ENCODE measurements around the gene DLGAP1.

The DLGAP1 gene

DNA sequence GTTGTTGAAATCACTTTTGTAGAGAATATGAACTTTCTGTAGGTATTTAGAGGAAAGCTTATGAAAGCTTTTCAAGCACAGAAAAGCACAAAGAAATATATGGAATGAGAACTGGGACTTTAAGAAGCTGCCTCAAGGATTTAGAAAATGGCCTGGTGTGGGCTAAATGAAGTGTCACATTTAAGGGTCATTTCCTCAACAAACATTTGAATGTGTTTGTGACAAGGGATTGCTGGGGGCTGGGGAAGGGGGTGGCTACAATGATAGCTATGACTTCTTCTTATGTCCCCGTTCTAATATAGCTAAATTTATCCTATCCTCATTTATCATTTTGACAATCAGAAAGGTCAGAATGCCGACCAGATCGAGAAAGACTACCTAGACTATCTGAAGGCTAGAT is 69.2 kb downstream of the DLGAP1 start:
- H3K9me3 ChIP-seq (replicated peaks; ENCODE audit: low read length) = no peaks in the 10 kb centered on the region
- no peak overlapping the region for H3K4me3 ChIP-seq (ENCODE audit: low read length)
- H3K4me1 ChIP-seq (ENCODE audit: control insufficient read depth, insufficient read depth, low read length) = no peaks in the 10 kb centered on the region
- no peak overlapping the region for H3K4me2 ChIP-seq (ENCODE audit: low read length)
- H3K36me3 ChIP-seq (ENCODE audit: insufficient read depth, low read length) = no peaks in the 10 kb centered on the region
- no peak overlapping the region for H3K9ac ChIP-seq (ENCODE audit: low read depth, low read length)
- no peaks in the 10 kb centered on the region for H3K27me3 ChIP-seq (ENCODE audit: control insufficient read depth, insufficient read depth, low read length)

DNA sequence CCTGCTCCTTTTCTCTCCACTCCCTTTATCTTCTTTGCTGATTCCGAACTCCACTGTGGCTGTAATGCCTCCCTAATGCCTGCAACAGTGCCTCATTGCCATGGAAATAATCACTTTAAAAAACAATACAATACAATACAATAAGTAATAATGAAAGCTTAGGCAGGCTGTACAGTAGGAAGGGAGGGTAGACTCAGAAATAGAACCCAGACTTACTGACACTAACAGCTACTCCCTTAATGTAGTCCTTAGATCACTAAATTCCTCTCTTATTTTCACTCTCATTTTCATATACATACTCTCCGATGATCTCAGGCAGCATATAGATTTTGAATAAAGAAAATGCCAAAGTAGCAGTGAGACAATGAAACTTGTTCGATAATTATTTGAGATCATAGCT is 70.2 kb downstream of the DLGAP1 start:
- no peak overlapping the region for H3K9ac ChIP-seq (ENCODE audit: low read depth, low read length)
- H3K4me1 ChIP-seq (ENCODE audit: control insufficient read depth, insufficient read depth, low read length) = no peaks in the 10 kb centered on the region
- no peaks in the 10 kb centered on the region for H3K27me3 ChIP-seq (ENCODE audit: control insufficient read depth, insufficient read depth, low read length)
- H3K36me3 ChIP-seq (ENCODE audit: insufficient read depth, low read length) = no peaks in the 10 kb centered on the region
- no peaks in the 10 kb centered on the region for H3K9me3 ChIP-seq (replicated peaks; ENCODE audit: low read length)
- H3K4me2 ChIP-seq (ENCODE audit: low read length) = no peak overlapping the region
- no peak overlapping the region for H3K4me3 ChIP-seq (ENCODE audit: low read length)

- H3K4me1 ChIP-seq (ENCODE audit: control insufficient read depth, insufficient read depth, low read length) = no peaks in the 10 kb centered on the region
- no peak overlapping the region for H3K4me3 ChIP-seq (ENCODE audit: low read length)
- H3K27me3 ChIP-seq (ENCODE audit: control insufficient read depth, insufficient read depth, low read length) = no peaks in the 10 kb centered on the region
- no peaks in the 10 kb centered on the region for H3K36me3 ChIP-seq (ENCODE audit: insufficient read depth, low read length)
- H3K9ac ChIP-seq (ENCODE audit: low read depth, low read length) = no peak overlapping the region
- H3K4me2 ChIP-seq (ENCODE audit: low read length) = no peak overlapping the region
- peaks cover 5% of the 10 kb centered on the region for H3K9me3 ChIP-seq (replicated peaks; ENCODE audit: low read length)
These were observed 80.5 kb downstream of the DLGAP1 start for GRCh38 chr18:4374564-4374963.

- Histone ChIP-seq H3K4me2 (ENCODE audit: low read length) (no peak overlapping the region), H3K4me1 (ENCODE audit: control insufficient read depth, insufficient read depth, low read length) (no peaks in the 10 kb centered on the region), H3K4me3 (ENCODE audit: low read length) (no peak overlapping the region), H3K36me3 (ENCODE audit: insufficient read depth, low read length) (no peaks in the 10 kb centered on the region), H3K9ac (ENCODE audit: low read depth, low read length) (no peak overlapping the region), H3K9me3 (replicated peaks; ENCODE audit: low read length) (no peaks in the 10 kb centered on the region), H3K27me3 (ENCODE audit: control insufficient read depth, insufficient read depth, low read length) (no peaks in the 10 kb centered on the region)
These were observed 85.4 kb downstream of the DLGAP1 start for GRCh38 chr18:4369705-4370104.

GRCh38 chr18:4360221-4360715 is 94.8 kb downstream of the DLGAP1 start:
- no peaks in the 10 kb centered on the region for H3K9me3 ChIP-seq (replicated peaks; ENCODE audit: low read length)
- no peak overlapping the region for H3K4me3 ChIP-seq (ENCODE audit: low read length)
- no peaks in the 10 kb centered on the region for H3K4me1 ChIP-seq (ENCODE audit: control insufficient read depth, insufficient read depth, low read length)
- H3K4me2 ChIP-seq (ENCODE audit: low read length) = no peak overlapping the region
- H3K36me3 ChIP-seq (ENCODE audit: insufficient read depth, low read length) = no peaks in the 10 kb centered on the region
- H3K9ac ChIP-seq (ENCODE audit: low read depth, low read length) = no peak overlapping the region
- H3K27me3 ChIP-seq (ENCODE audit: control insufficient read depth, insufficient read depth, low read length) = no peaks in the 10 kb centered on the region

DNA sequence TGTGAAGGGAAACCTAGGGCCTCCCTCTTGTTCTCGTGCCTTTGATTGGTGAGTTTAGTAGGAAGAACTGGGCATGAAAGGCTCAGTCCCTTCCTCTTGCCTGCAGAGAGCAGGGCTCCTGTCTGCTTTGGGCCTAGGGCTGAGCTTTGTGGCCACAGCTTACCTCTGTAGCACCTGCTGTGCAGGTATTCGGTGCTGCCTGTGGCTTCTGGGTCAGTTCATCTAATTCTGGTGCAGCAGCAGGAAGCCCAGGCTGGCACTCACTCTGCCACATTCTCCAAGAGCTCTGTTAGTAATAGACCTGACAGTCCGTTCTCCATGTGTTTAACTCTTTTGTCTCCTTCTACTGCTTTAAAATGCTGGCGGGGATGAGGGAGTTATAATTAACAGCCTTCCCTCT is 96.5 kb downstream of the DLGAP1 start:
- Histone ChIP-seq H3K9me3 (replicated peaks; ENCODE audit: low read length) (no peaks in the 10 kb centered on the region), H3K4me1 (ENCODE audit: control insufficient read depth, insufficient read depth, low read length) (no peaks in the 10 kb centered on the region)

DNA sequence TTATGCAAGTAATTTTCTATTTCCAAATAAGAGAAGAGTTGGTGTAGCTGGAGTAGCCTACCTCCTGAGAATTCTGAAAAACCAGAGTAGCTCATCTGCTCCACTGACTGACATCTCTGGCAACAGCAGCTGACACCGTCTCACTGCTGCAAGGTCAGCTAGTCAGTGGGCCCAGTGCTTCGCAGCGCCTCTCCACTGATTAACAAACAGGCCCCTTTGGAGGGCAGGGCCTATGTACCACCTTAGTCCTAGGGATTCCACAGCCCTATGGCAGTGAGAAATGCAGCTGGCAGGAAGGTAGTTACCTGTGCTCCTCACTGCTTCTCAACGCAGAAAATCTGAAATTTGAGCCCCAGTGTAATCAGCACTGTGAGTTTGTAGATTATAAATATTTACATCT is 97.5 kb downstream of the DLGAP1 start:
- Histone ChIP-seq H3K4me3 (ENCODE audit: low read length) (no peak overlapping the region), H3K9me3 (replicated peaks; ENCODE audit: low read length) (peaks cover 4% of the 10 kb centered on the region), H3K36me3 (ENCODE audit: insufficient read depth, low read length) (no peaks in the 10 kb centered on the region), H3K27me3 (ENCODE audit: control insufficient read depth, insufficient read depth, low read length) (no peaks in the 10 kb centered on the region), H3K4me2 (ENCODE audit: low read length) (no peak overlapping the region), H3K9ac (ENCODE audit: low read depth, low read length) (no peak overlapping the region), H3K4me1 (ENCODE audit: control insufficient read depth, insufficient read depth, low read length) (no peaks in the 10 kb centered on the region)

More for the DNA sequence above, 96.5 kb downstream of the DLGAP1 start:
- no peaks in the 10 kb centered on the region for H3K27me3 ChIP-seq (ENCODE audit: control insufficient read depth, insufficient read depth, low read length)
- H3K4me3 ChIP-seq (ENCODE audit: low read length) = no peak overlapping the region
- H3K4me2 ChIP-seq (ENCODE audit: low read length) = no peak overlapping the region
- H3K36me3 ChIP-seq (ENCODE audit: insufficient read depth, low read length) = no peaks in the 10 kb centered on the region
- H3K9ac ChIP-seq (ENCODE audit: low read depth, low read length) = no peak overlapping the region

- no peak overlapping the region for H3K4me2 ChIP-seq (ENCODE audit: low read length)
- H3K4me3 ChIP-seq (ENCODE audit: low read length) = no peak overlapping the region
- H3K9ac ChIP-seq (ENCODE audit: low read depth, low read length) = no peak overlapping the region
- no peaks in the 10 kb centered on the region for H3K36me3 ChIP-seq (ENCODE audit: insufficient read depth, low read length)
- H3K27me3 ChIP-seq (ENCODE audit: control insufficient read depth, insufficient read depth, low read length) = no peaks in the 10 kb centered on the region
- peaks cover 4% of the 10 kb centered on the region for H3K9me3 ChIP-seq (replicated peaks; ENCODE audit: low read length)
- H3K4me1 ChIP-seq (ENCODE audit: control insufficient read depth, insufficient read depth, low read length) = no peaks in the 10 kb centered on the region
These were observed 98.2 kb downstream of the DLGAP1 start for GRCh38 chr18:4356929-4357328.

- H3K4me2 ChIP-seq (ENCODE audit: low read length) = no peak overlapping the region
- no peak overlapping the region for H3K9ac ChIP-seq (ENCODE audit: low read depth, low read length)
- no peaks in the 10 kb centered on the region for H3K4me1 ChIP-seq (ENCODE audit: control insufficient read depth, insufficient read depth, low read length)
- H3K36me3 ChIP-seq (ENCODE audit: insufficient read depth, low read length) = no peaks in the 10 kb centered on the region
- peaks cover 4% of the 10 kb centered on the region for H3K9me3 ChIP-seq (replicated peaks; ENCODE audit: low read length)
- no peaks in the 10 kb centered on the region for H3K27me3 ChIP-seq (ENCODE audit: control insufficient read depth, insufficient read depth, low read length)
- H3K4me3 ChIP-seq (ENCODE audit: low read length) = no peak overlapping the region
These were observed 101.2 kb downstream of the DLGAP1 start for GRCh38 chr18:4353853-4354418.

GRCh38 chr18:4352746-4353551 is 102.2 kb downstream of the DLGAP1 start:
- H3K27me3 ChIP-seq (ENCODE audit: control insufficient read depth, insufficient read depth, low read length) = no peaks in the 10 kb centered on the region
- H3K9ac ChIP-seq (ENCODE audit: low read depth, low read length) = no peak overlapping the region
- peaks cover 4% of the 10 kb centered on the region for H3K9me3 ChIP-seq (replicated peaks; ENCODE audit: low read length)
- H3K4me3 ChIP-seq (ENCODE audit: low read length) = no peak overlapping the region
- no peaks in the 10 kb centered on the region for H3K36me3 ChIP-seq (ENCODE audit: insufficient read depth, low read length)
- no peak overlapping the region for H3K4me2 ChIP-seq (ENCODE audit: low read length)
- H3K4me1 ChIP-seq (ENCODE audit: control insufficient read depth, insufficient read depth, low read length) = no peaks in the 10 kb centered on the region

- Histone ChIP-seq H3K9ac (ENCODE audit: low read depth, low read length) (no peak overlapping the region), H3K4me2 (ENCODE audit: low read length) (no peak overlapping the region), H3K27me3 (ENCODE audit: control insufficient read depth, insufficient read depth, low read length) (no peaks in the 10 kb centered on the region), H3K4me1 (ENCODE audit: control insufficient read depth, insufficient read depth, low read length) (no peaks in the 10 kb centered on the region), H3K4me3 (ENCODE audit: low read length) (no peak overlapping the region), H3K9me3 (replicated peaks; ENCODE audit: low read length) (peaks cover 4% of the 10 kb centered on the region), H3K36me3 (ENCODE audit: insufficient read depth, low read length) (no peaks in the 10 kb centered on the region)
These were observed 104.1 kb downstream of the DLGAP1 start for GRCh38 chr18:4351005-4351404.

DNA sequence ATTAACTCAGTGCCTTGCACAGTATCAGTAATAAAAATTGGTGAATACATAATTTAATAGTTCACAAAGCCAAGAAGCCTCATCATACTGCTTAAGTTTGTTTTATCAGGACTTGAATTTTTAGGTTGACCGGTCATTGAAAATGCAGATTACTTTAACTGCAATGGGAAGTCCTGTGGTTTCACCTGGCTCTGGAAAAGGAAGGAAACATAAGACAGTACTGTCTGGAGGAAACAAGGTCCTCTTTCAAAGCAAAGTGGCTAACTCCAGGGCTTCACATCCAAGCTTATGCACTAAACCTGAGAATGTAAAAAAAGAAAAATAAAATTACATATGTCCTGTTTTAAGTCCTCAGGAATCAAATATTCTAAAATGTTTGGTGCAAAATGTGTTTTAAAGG is 119.7 kb downstream of the DLGAP1 start:
- no peaks in the 10 kb centered on the region for H3K4me1 ChIP-seq (ENCODE audit: control insufficient read depth, insufficient read depth, low read length)
- no peak overlapping the region for H3K4me2 ChIP-seq (ENCODE audit: low read length)
- H3K4me3 ChIP-seq (ENCODE audit: low read length) = no peak overlapping the region
- H3K9me3 ChIP-seq (replicated peaks; ENCODE audit: low read length) = peaks cover 11% of the 10 kb centered on the region
- H3K27me3 ChIP-seq (ENCODE audit: control insufficient read depth, insufficient read depth, low read length) = no peaks in the 10 kb centered on the region
- no peaks in the 10 kb centered on the region for H3K36me3 ChIP-seq (ENCODE audit: insufficient read depth, low read length)
- no peak overlapping the region for H3K9ac ChIP-seq (ENCODE audit: low read depth, low read length)
